SK-N-SH (cell line): ENCODE results near the gene FADS1. TPM values are rescaled to one million over a fixed set of nuclear protein-coding genes. Genes with fewer than 3 reads are reported as not detected.

Experiments used
- CTCF ChIA-PET: fragments of 300-600, 350-600 bp; formaldehyde crosslinking; extraction: SDS; loops from one replicate; lab custom pipeline; 2021; lab: Yijun Ruan, JAX
- POLR2A ChIA-PET: fragments of 350-600 bp; sonication (Branson Sonifier 250); formaldehyde crosslinking; extraction: SDS; loops from one replicate; lab custom pipeline; 2020; ENCODE audit warnings: antibody characterized with exemption, inconsistent platforms; lab: Yijun Ruan, JAX
- DNase-seq: peaks from one replicate; pipeline ENCODE4 v3.0.0; 2012
- H2AFZ ChIP-seq: fragments of 200-600 bp; sonication (generic); 2 replicates; pipeline ENCODE4 v1.8.1; 2016; ENCODE audit warnings: antibody characterized with exemption, mild to moderate bottlenecking, low read depth
- H3F3A ChIP-seq: fragments of 200-600 bp; sonication (generic); replicated peaks from 2 replicates; pipeline ENCODE3; 2016; ENCODE audit warnings: antibody characterized with exemption, mild to moderate bottlenecking; ENCODE audit not compliant: insufficient read depth
- H3K27ac ChIP-seq, 2 experiments: fragments of 200-500 bp in 1 of 2; fragments of 200-600 bp in 1 of 2; sonication (Bioruptor generic) in 1 of 2; sonication (generic), shearing (Covaris generic) in 1 of 2; 2 replicates each; pipeline versions ENCODE4 v1.5.1 to v1.6.1; 2014 to 2016; ENCODE audit warnings: low read depth in 2 of 2, inconsistent platforms in 1 of 2, low read length in 1 of 2, mild to moderate bottlenecking in 1 of 2, mixed read lengths in 1 of 2
- H3K27me3 ChIP-seq: fragments of 200-600 bp; sonication (generic), shearing (Covaris generic); 2 replicates; pipeline ENCODE4 v1.6.1; 2016; ENCODE audit warnings: mixed run types; ENCODE audit not compliant: insufficient read depth
- H3K36me3 ChIP-seq, 2 experiments: fragments of 200-500 bp in 1 of 2; fragments of 200-600 bp in 1 of 2; sonication (Bioruptor generic) in 1 of 2; sonication (generic) in 1 of 2; replicated peaks in 1 of 2; 2 replicates each; pipeline versions ENCODE3 to v1.5.1; 2014 to 2016; ENCODE audit warnings: low read length in 1 of 2, mild to moderate bottlenecking in 1 of 2; ENCODE audit not compliant: insufficient read depth in 2 of 2, control insufficient read depth in 1 of 2
- H3K4me1 ChIP-seq, 2 experiments: fragments of 200-500 bp in 1 of 2; fragments of 200-600 bp in 1 of 2; sonication (Bioruptor generic) in 1 of 2; sonication (generic), shearing (Covaris generic) in 1 of 2; 2 replicates each; pipeline versions ENCODE4 v1.5.1 to v1.6.1; 2014 to 2016; ENCODE audit warnings: low read depth in 1 of 2, low read length in 1 of 2, mixed run types in 1 of 2; ENCODE audit not compliant: insufficient read depth in 2 of 2, control insufficient read depth in 1 of 2
- H3K4me2 ChIP-seq: fragments of 200-600 bp; sonication (generic), shearing (Covaris generic); 2 replicates; pipeline ENCODE4 v1.6.1; 2017; ENCODE audit warnings: mixed run types
- H3K4me3 ChIP-seq, 2 experiments: fragments of 200-500 bp in 1 of 2; fragments of 200-600 bp in 1 of 2; sonication (Bioruptor generic) in 1 of 2; sonication (generic), shearing (Covaris generic) in 1 of 2; 2 replicates each; pipeline versions ENCODE4 v1.5.1 to v1.8.1; 2014 to 2016; ENCODE audit warnings: low read depth in 2 of 2, inconsistent platforms in 1 of 2, low read length in 1 of 2, mild to moderate bottlenecking in 1 of 2, mixed read lengths in 1 of 2, moderate library complexity in 1 of 2
- H3K79me2 ChIP-seq: fragments of 200-600 bp; sonication (generic); 2 replicates; pipeline ENCODE4 v1.8.1; 2017; ENCODE audit warnings: mild to moderate bottlenecking; ENCODE audit not compliant: insufficient read depth
- H3K9ac ChIP-seq: fragments of 200-600 bp; sonication (generic); 2 replicates; pipeline ENCODE4 v1.6.1; 2017; ENCODE audit warnings: mixed run types
- H3K9me2 ChIP-seq: fragments of 200-600 bp; sonication (generic); 2 replicates; pipeline ENCODE4 v1.6.1; 2017; ENCODE audit warnings: mixed run types
- H3K9me3 ChIP-seq: fragments of 200-600 bp; sonication (generic); 2 replicates; pipeline ENCODE4 v1.6.1; 2017; ENCODE audit warnings: mixed run types, mild to moderate bottlenecking, moderate library complexity
- H4K20me1 ChIP-seq: fragments of 200-600 bp; sonication (generic); 2 replicates; pipeline ENCODE4 v1.6.1; 2017; ENCODE audit warnings: mild to moderate bottlenecking, mixed run types; ENCODE audit not compliant: insufficient read depth
- CTCF ChIP-seq: fragments of 200-600 bp; sonication (generic); IDR thresholded peaks from 2 replicates; pipeline ENCODE4 v1.6.1; 2017; ENCODE audit warnings: antibody characterized with exemption, mild to moderate bottlenecking, moderate library complexity
- IRF3 ChIP-seq: fragments of 150-350 bp; IDR thresholded peaks from 2 replicates; pipeline ENCODE4 v1.6.1; 2016; ENCODE audit warnings: mild to moderate bottlenecking, low read depth, low read length
- MAX ChIP-seq: IDR thresholded peaks from 2 replicates; pipeline ENCODE4 v1.4.0; 2012; ENCODE audit warnings: low read depth
- MEF2A ChIP-seq: IDR thresholded peaks from 2 replicates; pipeline ENCODE4 v1.4.0; 2012; ENCODE audit warnings: low read depth, borderline replicate concordance
- MXI1 ChIP-seq: IDR thresholded peaks from 2 replicates; pipeline ENCODE4 v1.6.1; 2012; ENCODE audit warnings: mild to moderate bottlenecking, low read depth, low read length, improper control_type of control experiment
- POLR2AphosphoS5 ChIP-seq: IDR thresholded peaks from 2 replicates; pipeline ENCODE4 v1.6.1; 2012; ENCODE audit warnings: low read depth, low read length
- RCOR1 ChIP-seq: fragments of 150-350 bp; IDR thresholded peaks from 2 replicates; pipeline ENCODE4 v1.6.1; 2017; ENCODE audit warnings: antibody characterized with exemption, low read length
- REST ChIP-seq: IDR thresholded peaks from 2 replicates; pipeline ENCODE4 v1.6.1; 2012; ENCODE audit warnings: mild to moderate bottlenecking, low read depth, low read length, moderate library complexity
- RFX5 ChIP-seq: IDR thresholded peaks from 2 replicates; pipeline ENCODE4 v1.6.1; 2012; ENCODE audit warnings: mild to moderate bottlenecking, improper control_type of control experiment, low read length
- SMC3 ChIP-seq: IDR thresholded peaks from 2 replicates; pipeline ENCODE4 v1.6.1; 2012; ENCODE audit warnings: low read depth, low read length, improper control_type of control experiment
- USF1 ChIP-seq: IDR thresholded peaks from 2 replicates; pipeline ENCODE4 v1.4.0; 2012; ENCODE audit warnings: low read depth, borderline replicate concordance
- ZBTB33 ChIP-seq: IDR thresholded peaks from 2 replicates; pipeline ENCODE4 v1.4.0; 2012; ENCODE audit warnings: low read depth, borderline replicate concordance
- WGBS: methylation state at CpG from one replicate; pipeline ENCODE4 v1.1.6; 2017; ENCODE audit warnings: low lambda C conversion rate; 5-methylcytosine and 5-hydroxymethylcytosine counted together
- polyA plus RNA-seq, 3 experiments: library from polyadenylated mRNA; depleted of rRNA; stranded (reverse); fragments of >200 nt; gene quantifications; 2 replicates each; pipeline ENCODE4 v1.2.3, GENCODE V29; 2012

FADS1 gene
- polyA plus RNA-seq, 1 of the 3 experiments (the other 2 are of a cell fraction): 20.6 TPM

- H3K4me1 ChIP-seq: peaks cover 9 to 11% of the 10 kb centered on the region in 2 experiments; a peak in 2 of 4 replicates
- TF ChIP-seq MEF2A: no peak
- TF ChIP-seq CTCF: no peak
- no peak for TF ChIP-seq MXI1
- no peak for TF ChIP-seq MAX
- no peak for TF ChIP-seq RFX5
- TF ChIP-seq IRF3: no peak
- no peak for TF ChIP-seq POLR2AphosphoS5
- no peak for TF ChIP-seq RCOR1
- no peak for TF ChIP-seq USF1
- TF ChIP-seq SMC3: no peak
- no peaks in the 10 kb centered on the region for H3K36me3 ChIP-seq
- no peaks in the 10 kb centered on the region for H3K79me2 ChIP-seq
- H3F3A ChIP-seq: no peaks in the 10 kb centered on the region
- CTCF ChIA-PET: interaction anchor here (0.6 to 8.1 kb wide), 15 partner anchors 10 to 175 kb away, joined by 3 to 81 read pairs (median 4); partner anchors contain the start of genes FEN1 and TMEM258
- H2AFZ ChIP-seq: no peak overlapping the region
- no peaks in the 10 kb centered on the region for H3K9me2 ChIP-seq
- no peak overlapping the region for H3K4me3 ChIP-seq
- no peaks in the 10 kb centered on the region for H3K9me3 ChIP-seq
- WGBS: 71% methylated on average over 5 of the region's 5 CpGs
- H3K4me2 ChIP-seq: 0 out of 2 replicates have a peak overlapping the region, but pooled peaks have one; percentile 86
- DNase-seq: no peak
- H4K20me1 ChIP-seq: no peaks in the 10 kb centered on the region
- POLR2A ChIA-PET: no interaction called here
- no peak overlapping the region for H3K9ac ChIP-seq
- H3K27me3 ChIP-seq: no peaks in the 10 kb centered on the region
- H3K27ac ChIP-seq: no peak overlapping the region
These were observed 63.1 kb downstream of the FADS1 start for GRCh38 chr11:61753672-61754071.

GRCh38 chr11:61752925-61753521, 63.8 kb downstream of the FADS1 start:
- Histone ChIP-seq H2AFZ (peak overlapping the region; percentile 95), H3K9me2 (no peaks in the 10 kb centered on the region), H3K79me2 (no peaks in the 10 kb centered on the region), H3K4me1 (peaks cover 9 to 12% of the 10 kb centered on the region in 2 experiments; a peak in 2 of 4 replicates), H3K27me3 (no peaks in the 10 kb centered on the region), H4K20me1 (no peaks in the 10 kb centered on the region), H3K9me3 (no peaks in the 10 kb centered on the region), H3K36me3 (no peaks in the 10 kb centered on the region), H3K9ac (peak overlapping the region; percentile 63), H3K27ac (no peak overlapping the region), H3K4me2 (peak overlapping the region; percentile 86), H3F3A (no peaks in the 10 kb centered on the region), H3K4me3 (peak overlapping the region; percentile 52 to 64)
- WGBS: 44% methylated on average over 16 of the region's 17 CpGs
- ChIA-PET CTCF (interaction anchor here (0.6 to 8.1 kb wide), 15 partner anchors 9 to 175 kb away, joined by 3 to 81 read pairs (median 4); partner anchors contain the start of genes FEN1 and TMEM258), POLR2A (no interaction called here)
- DNase-seq: no peak
- TF ChIP-seq RCOR1: no peak
- TF ChIP-seq IRF3: no peak
- no peak for TF ChIP-seq REST
- no peak for TF ChIP-seq MEF2A
- TF ChIP-seq ZBTB33: no peak
